ENCODE measurements around the gene UBE3B. TPM values are rescaled to one million over a fixed set of nuclear protein-coding genes. Genes with fewer than 3 reads are reported as not detected.
A peak's percentile ranks its signal among the peaks of the same experiment; 100 is the strongest.
"Not testable (repeated sequence)": the region's sequence is repeated elsewhere in the genome, so short reads cannot be mapped to it uniquely, and the experiment has no call there.

UBE3B gene
- total RNA-seq, 1 experiment from 2014 or later, result 38.6 TPM

DNA sequence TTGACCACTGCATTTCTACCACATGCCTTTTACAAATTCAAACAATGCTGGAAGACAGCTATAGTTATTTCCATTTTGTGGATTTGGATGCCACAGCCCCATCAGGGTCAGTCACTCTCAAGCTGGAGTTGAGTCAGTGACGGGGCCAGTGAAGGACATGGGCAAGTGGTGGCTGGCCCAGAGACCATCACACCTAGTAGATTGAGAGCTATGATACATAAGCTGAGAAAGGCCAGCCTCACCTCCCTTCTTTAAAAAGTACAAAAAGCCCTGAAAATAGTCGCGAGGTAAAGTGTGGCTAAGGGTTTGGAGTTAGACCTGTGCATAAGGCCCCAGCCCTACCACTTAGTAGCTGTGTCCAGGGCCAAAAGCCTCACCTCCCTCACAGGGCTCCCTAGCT, 4.4 kb upstream of the UBE3B start:
- DNase-seq (ENCODE audit: unreplicated experiment), result no peak
- intact Hi-C loops (cut with micrococcal nuclease), result no loop called here

DNA sequence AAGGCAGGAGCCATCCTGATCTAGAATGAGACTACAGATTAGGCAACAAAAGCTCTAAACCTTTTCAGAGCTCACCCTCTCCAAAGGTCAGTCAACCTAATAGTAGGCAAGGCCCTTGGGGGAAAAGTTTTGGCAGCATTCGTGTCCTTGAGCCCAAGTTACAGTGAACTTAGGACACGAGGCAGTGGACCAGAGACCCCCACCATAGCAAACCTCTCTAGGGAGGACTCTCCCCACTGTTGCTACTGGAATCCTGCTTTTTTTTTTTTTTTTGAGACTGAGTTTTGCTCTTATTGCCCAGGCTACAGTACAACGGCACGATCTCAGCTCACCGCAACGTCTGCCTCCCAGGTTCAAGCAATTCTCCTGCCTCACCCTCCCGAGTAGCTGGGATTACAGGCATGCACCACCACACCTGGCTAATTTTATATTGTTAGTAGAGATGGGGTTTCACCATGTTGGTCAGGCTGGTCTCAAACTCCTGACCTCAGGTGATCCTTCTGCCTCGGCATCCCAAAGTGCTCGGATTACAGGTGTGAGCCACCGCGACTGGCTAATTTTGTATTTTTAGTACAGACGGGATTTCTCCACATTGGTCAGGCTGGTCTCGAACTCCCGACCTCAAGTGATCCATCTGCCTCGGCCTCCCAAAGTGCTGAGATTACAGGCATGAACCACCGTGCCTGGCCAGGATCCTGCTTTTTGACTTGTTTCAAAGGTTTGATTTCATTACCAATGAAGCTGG, 3.7 kb upstream of the UBE3B start:
- H3K4me3 Mint-ChIP-seq (ENCODE audit: unreplicated experiment); H3K27me3 Mint-ChIP-seq (ENCODE audit: insufficient read depth, unreplicated experiment); BruUV-seq (replicated peaks); H3K27ac Mint-ChIP-seq (ENCODE audit: low read depth, unreplicated experiment); intact Hi-C loops (cut with micrococcal nuclease); H3K9me3 Mint-ChIP-seq (ENCODE audit: unreplicated experiment); DNase-seq (ENCODE audit: unreplicated experiment); H3K4me1 Mint-ChIP-seq (ENCODE audit: insufficient read depth, unreplicated experiment): not testable (repeated sequence)
- H3K36me3 Mint-ChIP-seq (ENCODE audit: insufficient read depth, unreplicated experiment), result peaks cover 23% of the 10 kb centered on the region
- CTCF ChIA-PET, result interaction anchor here (0.6 to 2.4 kb wide), 5 partner anchors 7 to 380 kb away, joined by 3 to 8 read pairs (median 3); no protein-coding TSS in a partner anchor
- POLR2A ChIA-PET, result interaction anchor here (8.5 kb wide), 1 partner anchor 11 kb away, joined by 130 read pairs; no protein-coding TSS in a partner anchor

More for the DNA sequence above, 4.4 kb upstream of the UBE3B start:
- ChIA-PET CTCF (interaction anchor here (0.6 to 2.4 kb wide), 5 partner anchors 8 to 381 kb away, joined by 3 to 8 read pairs (median 3); no protein-coding TSS in a partner anchor), POLR2A (interaction anchor here (8.5 kb wide), 1 partner anchor 10 kb away, joined by 130 read pairs; no protein-coding TSS in a partner anchor)
- Mint-ChIP-seq H3K36me3 (ENCODE audit: insufficient read depth, unreplicated experiment) (peaks cover 30% of the 10 kb centered on the region), H3K4me1 (ENCODE audit: insufficient read depth, unreplicated experiment) (peaks cover 3% of the 10 kb centered on the region), H3K27me3 (ENCODE audit: insufficient read depth, unreplicated experiment) (no peaks in the 10 kb centered on the region), H3K4me3 (ENCODE audit: unreplicated experiment) (no peak overlapping the region), H3K27ac (ENCODE audit: low read depth, unreplicated experiment) (no peak overlapping the region), H3K9me3 (ENCODE audit: unreplicated experiment) (no peaks in the 10 kb centered on the region)
- BruUV-seq (replicated peaks), result no TSS peak
- TF ChIP-seq, protein P1, sequence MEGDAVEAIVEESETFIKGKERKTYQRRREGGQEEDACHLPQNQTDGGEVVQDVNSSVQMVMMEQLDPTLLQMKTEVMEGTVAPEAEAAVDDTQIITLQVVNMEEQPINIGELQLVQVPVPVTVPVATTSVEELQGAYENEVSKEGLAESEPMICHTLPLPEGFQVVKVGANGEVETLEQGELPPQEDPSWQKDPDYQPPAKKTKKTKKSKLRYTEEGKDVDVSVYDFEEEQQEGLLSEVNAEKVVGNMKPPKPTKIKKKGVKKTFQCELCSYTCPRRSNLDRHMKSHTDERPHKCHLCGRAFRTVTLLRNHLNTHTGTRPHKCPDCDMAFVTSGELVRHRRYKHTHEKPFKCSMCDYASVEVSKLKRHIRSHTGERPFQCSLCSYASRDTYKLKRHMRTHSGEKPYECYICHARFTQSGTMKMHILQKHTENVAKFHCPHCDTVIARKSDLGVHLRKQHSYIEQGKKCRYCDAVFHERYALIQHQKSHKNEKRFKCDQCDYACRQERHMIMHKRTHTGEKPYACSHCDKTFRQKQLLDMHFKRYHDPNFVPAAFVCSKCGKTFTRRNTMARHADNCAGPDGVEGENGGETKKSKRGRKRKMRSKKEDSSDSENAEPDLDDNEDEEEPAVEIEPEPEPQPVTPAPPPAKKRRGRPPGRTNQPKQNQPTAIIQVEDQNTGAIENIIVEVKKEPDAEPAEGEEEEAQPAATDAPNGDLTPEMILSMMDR (IDR thresholded peaks at IDR 0.05; ENCODE audit: unreplicated experiment), result no peak

DNA sequence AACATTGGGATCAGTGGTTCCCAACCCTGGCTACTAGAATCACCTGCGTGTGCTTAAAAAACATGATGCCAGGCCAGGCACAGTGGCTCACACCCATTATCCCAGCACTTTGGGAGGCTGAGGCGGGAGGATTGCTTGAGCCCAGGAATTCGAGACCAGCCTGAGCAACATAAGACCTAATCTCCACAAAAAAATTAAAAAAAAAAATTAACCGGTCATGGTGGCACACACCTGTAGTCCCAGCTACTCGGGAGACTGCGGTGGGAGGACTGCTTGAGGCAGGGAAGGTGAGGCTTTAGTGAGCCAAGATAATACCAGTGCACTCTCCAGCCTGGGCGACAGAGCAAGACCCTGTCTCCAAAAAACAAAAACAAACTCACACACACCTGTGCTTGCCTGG, 2.3 kb upstream of the UBE3B start:
- H3K9me3 Mint-ChIP-seq (ENCODE audit: unreplicated experiment), result no peaks in the 10 kb centered on the region

DNA sequence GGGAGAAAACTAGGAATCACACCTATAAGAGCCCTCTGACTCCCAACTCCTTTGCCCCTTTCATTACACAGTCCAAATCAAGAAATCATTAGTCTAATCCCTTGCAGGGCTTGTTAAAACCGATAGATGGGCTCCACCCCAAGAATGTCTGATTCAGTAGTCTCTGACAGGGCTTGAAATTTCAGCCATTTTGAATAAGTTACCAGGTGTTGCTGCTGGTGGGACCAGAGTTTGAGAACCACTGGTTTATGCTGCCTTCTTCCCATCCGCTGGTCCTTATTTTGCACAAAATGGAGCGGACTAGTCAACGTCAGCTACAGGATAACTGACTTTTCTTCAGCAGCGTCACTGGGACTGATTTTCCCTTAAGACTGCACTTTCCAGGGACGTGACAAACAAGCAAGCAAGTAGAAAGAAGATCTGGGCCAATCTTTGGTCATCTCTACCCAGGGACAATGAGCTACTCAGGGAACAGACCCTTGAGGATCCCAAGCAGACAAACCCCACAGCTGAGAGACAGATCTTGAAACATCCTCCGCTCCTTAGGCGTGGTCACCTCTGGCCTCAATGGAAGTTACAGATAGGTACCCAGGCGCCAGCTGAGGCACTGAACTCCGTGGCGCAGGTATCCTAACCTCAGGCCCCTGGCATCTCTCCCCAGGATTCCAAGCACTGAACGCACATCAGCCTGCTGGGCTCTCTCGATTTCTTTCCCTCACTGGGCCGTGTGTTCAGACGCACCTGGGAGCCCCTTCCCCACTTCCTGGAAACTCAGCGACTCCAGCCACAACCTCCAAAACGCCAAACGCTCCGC, 1.2 kb upstream of the UBE3B start:
- peaks cover 3% of the 10 kb centered on the region for H3K4me1 Mint-ChIP-seq (ENCODE audit: insufficient read depth, unreplicated experiment)

More for the DNA sequence above, 2.3 kb upstream of the UBE3B start:
- no peak for DNase-seq (ENCODE audit: unreplicated experiment)
- no TSS peak for BruUV-seq (replicated peaks)
- H3K27ac Mint-ChIP-seq (ENCODE audit: low read depth, unreplicated experiment), result no peak overlapping the region
- TF ChIP-seq, protein P1 (IDR thresholded peaks at IDR 0.05; ENCODE audit: unreplicated experiment), result no peak
- peaks cover 9% of the 10 kb centered on the region for H3K36me3 Mint-ChIP-seq (ENCODE audit: insufficient read depth, unreplicated experiment)
- ChIA-PET CTCF (interaction anchor here (0.6 to 2.1 kb wide), 6 partner anchors 8 to 407 kb away, joined by 3 to 7 read pairs (median 4); no protein-coding TSS in a partner anchor), POLR2A (interaction anchor here (0.6 to 8.5 kb wide), 3 partner anchors 12 to 1239 kb away, joined by 4 to 130 read pairs (median 5); partner anchors contain the start of genes MMAB and MVK)
- H3K27me3 Mint-ChIP-seq (ENCODE audit: insufficient read depth, unreplicated experiment), result no peaks in the 10 kb centered on the region
- intact Hi-C loops (cut with micrococcal nuclease), result no loop called here
- peaks cover 3% of the 10 kb centered on the region for H3K4me1 Mint-ChIP-seq (ENCODE audit: insufficient read depth, unreplicated experiment)
- H3K4me3 Mint-ChIP-seq (ENCODE audit: unreplicated experiment), result no peak overlapping the region

More for the DNA sequence above, 1.2 kb upstream of the UBE3B start:
- DNase-seq (ENCODE audit: unreplicated experiment), result no peak
- peaks cover 8% of the 10 kb centered on the region for H3K36me3 Mint-ChIP-seq (ENCODE audit: insufficient read depth, unreplicated experiment)
- peak overlapping the region; percentile 100 for H3K27ac Mint-ChIP-seq (ENCODE audit: low read depth, unreplicated experiment)
- intact Hi-C loops (cut with micrococcal nuclease), result loop anchor here (2.0 kb wide), 1 partner anchor 13 kb away; no protein-coding TSS in a partner anchor
- H3K27me3 Mint-ChIP-seq (ENCODE audit: insufficient read depth, unreplicated experiment), result no peaks in the 10 kb centered on the region
- ChIA-PET POLR2A (interaction anchor here (0.6 to 8.5 kb wide), 7 partner anchors 13 to 1238 kb away, joined by 3 to 130 read pairs (median 5); partner anchors contain the start of genes MMAB and MVK), CTCF (interaction anchor here (0.5 to 2.1 kb wide), 8 partner anchors 9 to 1115 kb away, joined by 3 to 7 read pairs (median 3); no protein-coding TSS in a partner anchor)
- no peaks in the 10 kb centered on the region for H3K9me3 Mint-ChIP-seq (ENCODE audit: unreplicated experiment)
- peak overlapping the region; percentile 88 for H3K4me3 Mint-ChIP-seq (ENCODE audit: unreplicated experiment)
- BruUV-seq (replicated peaks), result no TSS peak
- TF ChIP-seq, protein P1 (IDR thresholded peaks at IDR 0.05; ENCODE audit: unreplicated experiment), result no peak

Measured in MCF 10A (cell line).